ENCODE data around the gene NARS2. TPM values are rescaled to one million over a fixed set of nuclear protein-coding genes. Genes with fewer than 3 reads are reported as not detected.
"Not testable (repeated sequence)": the region's sequence is repeated elsewhere in the genome, so short reads cannot be mapped to it uniquely, and the experiment has no call there.

Gene NARS2
- total RNA-seq, 3 donors from 2014 or later (not counting 1 experiment from before 2014, with no cell fraction given): 6.5 to 9.6 (median 8.8) TPM

GRCh38 chr11:78607696-78608095, 33.0 kb upstream of the NARS2 start:
- H3K9me3 ChIP-seq (ENCODE audit: control insufficient read depth, insufficient read depth, low read length): no peaks in the 10 kb centered on the region
- no peaks in the 10 kb centered on the region for H3K36me3 ChIP-seq (ENCODE audit: control insufficient read depth, insufficient read depth, low read length)
- H3K36me3 Mint-ChIP-seq: no peaks in the 10 kb centered on the region
- no peaks in the 10 kb centered on the region for H3K4me1 Mint-ChIP-seq
- H3K4me3 Mint-ChIP-seq: no peak overlapping the region
- no peak overlapping the region for H3K27ac Mint-ChIP-seq
- H3K27me3 ChIP-seq (ENCODE audit: control insufficient read depth, insufficient read depth, low read length): no peaks in the 10 kb centered on the region
- peaks cover 3 to 5% of the 10 kb centered on the region in 2 donors for H3K27me3 Mint-ChIP-seq (ENCODE audit: low read depth in 2 of 2)
- no peaks in the 10 kb centered on the region for H3K9me3 Mint-ChIP-seq
- no peak overlapping the region for H3K27ac ChIP-seq (ENCODE audit: low read length)
- intact Hi-C loops (cut with micrococcal nuclease): no loop called here
- no peak for ATAC-seq
- DNase-seq: no peak
- no peak overlapping the region for H3K4me3 ChIP-seq (ENCODE audit: low read length)
- no peaks in the 10 kb centered on the region for H3K4me1 ChIP-seq (ENCODE audit: control insufficient read depth, insufficient read depth, low read length)
- TF ChIP-seq CTCF (IDR thresholded peaks at IDR 0.05): no peak

- Histone ChIP-seq H3K9me3 (ENCODE audit: control insufficient read depth, insufficient read depth, low read length) (no peaks in the 10 kb centered on the region), H3K27ac (ENCODE audit: low read length) (no peak overlapping the region), H3K4me1 (ENCODE audit: control insufficient read depth, insufficient read depth, low read length) (no peaks in the 10 kb centered on the region), H3K4me3 (ENCODE audit: low read length) (no peak overlapping the region), H3K27me3 (ENCODE audit: control insufficient read depth, insufficient read depth, low read length) (no peaks in the 10 kb centered on the region), H3K36me3 (ENCODE audit: control insufficient read depth, insufficient read depth, low read length) (no peaks in the 10 kb centered on the region)
- no peak for ATAC-seq
- no peaks in the 10 kb centered on the region for H3K4me1 Mint-ChIP-seq
- DNase-seq: no peak
- H3K36me3 Mint-ChIP-seq: no peaks in the 10 kb centered on the region
- no peak overlapping the region for H3K27ac Mint-ChIP-seq
- no peak for TF ChIP-seq CTCF (IDR thresholded peaks at IDR 0.05)
- no peak overlapping the region for H3K4me3 Mint-ChIP-seq
- intact Hi-C loops (cut with micrococcal nuclease): no loop called here
- H3K9me3 Mint-ChIP-seq: no peaks in the 10 kb centered on the region
- 89% methylated on average over 3 of the region's 3 CpGs for WGBS (ENCODE audit: insufficient coverage)
- peaks cover 5 to 13% of the 10 kb centered on the region in 2 donors for H3K27me3 Mint-ChIP-seq (ENCODE audit: low read depth in 2 of 2)
Observed at GRCh38 chr11:78606667-78607066, 32.0 kb upstream of the NARS2 start.

- no peak for TF ChIP-seq CTCF (IDR thresholded peaks at IDR 0.05)
- no peaks in the 10 kb centered on the region for H3K36me3 ChIP-seq (ENCODE audit: control insufficient read depth, insufficient read depth, low read length)
- no peak overlapping the region for H3K4me3 Mint-ChIP-seq
Observed at GRCh38 chr11:78605296-78605695, 30.6 kb upstream of the NARS2 start.

GRCh38 chr11:78603792-78604191, 29.1 kb upstream of the NARS2 start:
- DNase-seq (no peak), ATAC-seq (no peak)
- no peaks in the 10 kb centered on the region for H3K36me3 Mint-ChIP-seq
- no peak overlapping the region for H3K4me3 ChIP-seq (ENCODE audit: low read length)
- H3K9me3 ChIP-seq (ENCODE audit: control insufficient read depth, insufficient read depth, low read length): no peaks in the 10 kb centered on the region
- no peak overlapping the region for H3K27ac ChIP-seq (ENCODE audit: low read length)
- no peaks in the 10 kb centered on the region for H3K4me1 Mint-ChIP-seq
- H3K4me1 ChIP-seq (ENCODE audit: control insufficient read depth, insufficient read depth, low read length): no peaks in the 10 kb centered on the region
- WGBS (ENCODE audit: insufficient coverage): 82% methylated on average over 1 of the region's 1 CpG
- H3K27me3 ChIP-seq (ENCODE audit: control insufficient read depth, insufficient read depth, low read length): no peaks in the 10 kb centered on the region
- TF ChIP-seq CTCF (IDR thresholded peaks at IDR 0.05): no peak
- H3K27me3 Mint-ChIP-seq (ENCODE audit: low read depth in 2 of 2): peaks cover 22 to 42% of the 10 kb centered on the region in 2 donors
- H3K9me3 Mint-ChIP-seq: no peaks in the 10 kb centered on the region
- no peak overlapping the region for H3K4me3 Mint-ChIP-seq
- intact Hi-C loops (cut with micrococcal nuclease): no loop called here
- no peaks in the 10 kb centered on the region for H3K36me3 ChIP-seq (ENCODE audit: control insufficient read depth, insufficient read depth, low read length)
- H3K27ac Mint-ChIP-seq: no peak overlapping the region

More at GRCh38 chr11:78605296-78605695, 30.6 kb upstream of the NARS2 start:
- Histone ChIP-seq H3K27ac (ENCODE audit: low read length) (no peak overlapping the region), H3K4me3 (ENCODE audit: low read length) (no peak overlapping the region), H3K9me3 (ENCODE audit: control insufficient read depth, insufficient read depth, low read length) (no peaks in the 10 kb centered on the region), H3K27me3 (ENCODE audit: control insufficient read depth, insufficient read depth, low read length) (no peaks in the 10 kb centered on the region), H3K4me1 (ENCODE audit: control insufficient read depth, insufficient read depth, low read length) (no peaks in the 10 kb centered on the region)
- ATAC-seq: no peak
- DNase-seq: no peak
- Mint-ChIP-seq H3K4me1 (no peaks in the 10 kb centered on the region), H3K27me3 (ENCODE audit: low read depth in 2 of 2) (peaks cover 14 to 27% of the 10 kb centered on the region in 2 donors), H3K9me3 (no peaks in the 10 kb centered on the region), H3K36me3 (no peaks in the 10 kb centered on the region), H3K27ac (no peak overlapping the region)
- 85% methylated on average over 7 of the region's 7 CpGs for WGBS (ENCODE audit: insufficient coverage)
- intact Hi-C loops (cut with micrococcal nuclease): no loop called here

GRCh38 chr11:78602771-78603170, 28.1 kb upstream of the NARS2 start:
- peaks cover 22 to 48% of the 10 kb centered on the region in 2 donors for H3K27me3 Mint-ChIP-seq (ENCODE audit: low read depth in 2 of 2)
- H3K27me3 ChIP-seq (ENCODE audit: control insufficient read depth, insufficient read depth, low read length); H3K9me3 Mint-ChIP-seq; H3K4me1 Mint-ChIP-seq; ATAC-seq; H3K4me3 Mint-ChIP-seq; H3K27ac Mint-ChIP-seq; H3K4me3 ChIP-seq (ENCODE audit: low read length); intact Hi-C loops (cut with micrococcal nuclease); H3K4me1 ChIP-seq (ENCODE audit: control insufficient read depth, insufficient read depth, low read length); DNase-seq; H3K36me3 ChIP-seq (ENCODE audit: control insufficient read depth, insufficient read depth, low read length); H3K27ac ChIP-seq (ENCODE audit: low read length); H3K36me3 Mint-ChIP-seq; H3K9me3 ChIP-seq (ENCODE audit: control insufficient read depth, insufficient read depth, low read length): not testable (repeated sequence)
- WGBS (ENCODE audit: insufficient coverage): 94% methylated on average over 5 of the region's 5 CpGs

Measured in natural killer cell (primary cell).